ENCODE data around the gene LHPP. TPM values are rescaled to one million over a fixed set of nuclear protein-coding genes. Genes with fewer than 3 reads are reported as not detected.

Gene LHPP
- total and polyA plus RNA-seq, 10 of the 15 experiments (the other 5 are each of a cell fraction or from before 2014, with no cell fraction given) = 0.79 to 9.8 (median 6.7) TPM

- TF ChIP-seq ATF3 (IDR thresholded peaks at IDR 0.05; ENCODE audit: borderline replicate concordance, extremely low read depth, low read depth, low read length) (no peak), CHD2 (IDR thresholded peaks at IDR 0.05; ENCODE audit: borderline replicate concordance, low read depth, low read length) (0 out of 2 replicates have a peak, but pooled peaks have one; percentile 41), IKZF2 (IDR thresholded peaks at IDR 0.05) (peak in 1 of 2 experiments; percentile 38; a peak in 1 of 4 replicates), PAX5 (IDR thresholded peaks at IDR 0.05; ENCODE audit: borderline replicate concordance, low read depth, low read length) (0 out of 2 replicates have a peak, but pooled peaks have one; percentile 10)
Observed at GRCh38 chr10:124550293-124551034, 88.8 kb downstream of the LHPP start (continued).

- intact Hi-C loops (cut with micrococcal nuclease; ENCODE audit: unreplicated experiment) (no loop called here), in situ Hi-C loops (cut with MboI) (no loop called here)
- POLR2A ChIA-PET = no interaction called here
- CTCF ChIA-PET = no interaction called here
- DNase-seq (ENCODE audit: low read depth, low spot score) = no peak
- no peaks in the 10 kb centered on the region for H3K9me3 ChIP-seq (replicated peaks; ENCODE audit: control insufficient read depth, insufficient read depth, low read length)
- RAD21 ChIA-PET (ENCODE audit: unreplicated experiment) = interaction anchor here (1.4 to 1.5 kb wide), 2 partner anchors 172 to 190 kb away, joined by 3 to 6 read pairs; no protein-coding TSS in a partner anchor
- H3K79me2 ChIP-seq (ENCODE audit: control insufficient read depth, insufficient read depth, low read length) = no peaks in the 10 kb centered on the region
- H3K9ac ChIP-seq (ENCODE audit: control insufficient read depth, insufficient read depth, low read length) = no peak overlapping the region
- H3K4me2 ChIP-seq (ENCODE audit: control insufficient read depth, insufficient read depth) = no peak overlapping the region
- no TSS peak for BruUV-seq (replicated peaks)
- H3K27me3 ChIP-seq (replicated peaks in 1 of 2; ENCODE audit: control insufficient read depth in 2 of 2, insufficient read depth in 2 of 2, low read length in 1 of 2) = no peaks in the 10 kb centered on the region
- no peak overlapping the region for H2AFZ ChIP-seq (ENCODE audit: control insufficient read depth, low read depth, low read length)
- ATAC-seq = no peak
- peaks cover 3% of the 10 kb centered on the region for H3K4me1 ChIP-seq (ENCODE audit: control insufficient read depth, insufficient read depth, low read length)
- no peak for FAIRE-seq
- no peaks in the 10 kb centered on the region for H4K20me1 ChIP-seq (ENCODE audit: control insufficient read depth, insufficient read depth)
- H3K36me3 ChIP-seq (ENCODE audit: control insufficient read depth in 2 of 2, insufficient read depth in 2 of 2, low read length in 1 of 2) = no peaks in the 10 kb centered on the region
- no peak overlapping the region for H3K27ac ChIP-seq (ENCODE audit: control insufficient read depth, insufficient read depth)
- SMC1A ChIA-PET (ENCODE audit: uncharacterized antibody, unreplicated experiment) = interaction anchor here (1.0 kb wide), 1 partner anchor 35 kb away, joined by 3 read pairs; no protein-coding TSS in a partner anchor
- WGBS (ENCODE audit: insufficient coverage, insufficient replicate concordance, low lambda C conversion rate, missing lambda C conversion rate) = 52% methylated on average over 9 of the region's 9 CpGs
- H3K4me3 ChIP-seq = no peak overlapping the region
- TF ChIP-seq RBBP5 (conservative IDR thresholded peaks at IDR 0.05) (no peak), HCFC1 (IDR thresholded peaks at IDR 0.05; ENCODE audit: low read length) (no peak), SMAD1 (IDR thresholded peaks at IDR 0.05; ENCODE audit: low read depth, partially characterized antibody) (no peak), BACH1 (IDR thresholded peaks at IDR 0.05; ENCODE audit: borderline replicate concordance) (no peak), PRDM15 (CRISPR knock-in tag; IDR thresholded peaks at IDR 0.05) (no peak), USF1 (IDR thresholded peaks at IDR 0.05; ENCODE audit: borderline replicate concordance, extremely low read length, insufficient read depth, low read depth, low read length) (no peak), SPI1 (IDR thresholded peaks at IDR 0.05; ENCODE audit: borderline replicate concordance, insufficient read depth, low read depth, low read length) (no peak), BRCA1 (IDR thresholded peaks at IDR 0.05; ENCODE audit: low read depth, low read length) (no peak), NFXL1 (IDR thresholded peaks at IDR 0.05; ENCODE audit: borderline replicate concordance) (no peak), NFYB (IDR thresholded peaks at IDR 0.05; ENCODE audit: insufficient read depth, low read depth, low read length) (no peak), ZBTB33 (IDR thresholded peaks at IDR 0.05) (no peak)
Observed at GRCh38 chr10:124551097-124551496, 89.5 kb downstream of the LHPP start.
